Stimulated activated CD4-positive, alpha-beta T cell treated with anti-CD3 and anti-CD28 coated beads, TNF-alpha, amount 100 ng/mL, for 24 hours (primary cell): ENCODE measurements around the gene CD79A.

ENCODE experiments used
- DNase-seq, 3 experiments: peaks; one replicate each; pipeline ENCODE4 v3.0.0-alpha.2; 2020; ENCODE audit warnings: low read depth in 3 of 3

The CD79A gene

GRCh38 chr19:41918653-41919244 lies 41.7 kb downstream of the CD79A start:
- no peak for DNase-seq

- DNase-seq, result no peak
Observed at GRCh38 chr19:41919948-41920712, 43.1 kb downstream of the CD79A start.

- no peak for DNase-seq
Observed at GRCh38 chr19:41920882-41921576, 44.0 kb downstream of the CD79A start.

GRCh38 chr19:41921577-41922576 lies 44.8 kb downstream of the CD79A start:
- DNase-seq, result no peak

GRCh38 chr19:41922585-41922984 lies 45.5 kb downstream of the CD79A start:
- no peak for DNase-seq

GRCh38 chr19:41923045-41923788 lies 46.1 kb downstream of the CD79A start:
- DNase-seq, result no peak

- DNase-seq, result no peak
Observed at GRCh38 chr19:41924151-41925145, 47.4 kb downstream of the CD79A start.

- DNase-seq, result no peak
Observed at GRCh38 chr19:41925208-41926003, 48.3 kb downstream of the CD79A start.

GRCh38 chr19:41926028-41926762 lies 49.1 kb downstream of the CD79A start:
- no peak for DNase-seq

GRCh38 chr19:41926763-41927496 lies 49.9 kb downstream of the CD79A start:
- no peak for DNase-seq

- no peak for DNase-seq
Observed at GRCh38 chr19:41927497-41928192, 50.6 kb downstream of the CD79A start.

- no peak for DNase-seq
Observed at GRCh38 chr19:41928221-41928683, 51.2 kb downstream of the CD79A start, which contains the start of gene ERFL. ERFL (minus strand) TSS chr19:41928449; CDS start chr19:41912919, 15,530 bp downstream.

- DNase-seq, result no peak
Observed at GRCh38 chr19:41928754-41929535, 51.9 kb downstream of the CD79A start.

GRCh38 chr19:41929536-41930071 lies 52.5 kb downstream of the CD79A start:
- DNase-seq, result no peak

GRCh38 chr19:41930322-41930722 lies 53.2 kb downstream of the CD79A start:
- no peak for DNase-seq
